Nephron (organoid): ENCODE data around the gene TCOF1.

Experiments
- H3K27ac Mint-ChIP-seq, 3 experiments: 2 replicates each; pipeline ENCODE4 v1.8.0; 2020; ENCODE audit warnings: mixed read lengths in 3 of 3, mild to moderate bottlenecking in 2 of 3, moderate library complexity in 1 of 3
- H3K27me3 Mint-ChIP-seq: 2 replicates; pipeline ENCODE4 v1.8.0; 2021; ENCODE audit warnings: low read depth, mild to moderate bottlenecking, moderate library complexity, mixed read lengths
- H3K36me3 Mint-ChIP-seq: 2 replicates; pipeline ENCODE4 v1.8.0; 2020; ENCODE audit warnings: low read depth, mixed read lengths
- H3K4me1 Mint-ChIP-seq: 2 replicates; pipeline ENCODE4 v1.8.0; 2020; ENCODE audit warnings: mixed read lengths
- H3K4me3 Mint-ChIP-seq, 3 experiments: 2 replicates each; pipeline ENCODE4 v1.8.0; 2020; ENCODE audit warnings: mild to moderate bottlenecking in 3 of 3, mixed read lengths in 3 of 3, moderate library complexity in 2 of 3
- H3K9me3 Mint-ChIP-seq: 2 replicates; pipeline ENCODE4 v1.8.0; 2020; ENCODE audit warnings: mixed read lengths
- TF ChIP-seq, protein P1 (sequence below), 3 experiments: fragments of 200-600 bp; sonication (generic); IDR thresholded peaks; one replicate each; pipeline ENCODE4 v1.5.0; 2021; ENCODE audit warnings: antibody characterized with exemption in 3 of 3; ENCODE audit not compliant: unreplicated experiment in 3 of 3

Gene TCOF1

DNA sequence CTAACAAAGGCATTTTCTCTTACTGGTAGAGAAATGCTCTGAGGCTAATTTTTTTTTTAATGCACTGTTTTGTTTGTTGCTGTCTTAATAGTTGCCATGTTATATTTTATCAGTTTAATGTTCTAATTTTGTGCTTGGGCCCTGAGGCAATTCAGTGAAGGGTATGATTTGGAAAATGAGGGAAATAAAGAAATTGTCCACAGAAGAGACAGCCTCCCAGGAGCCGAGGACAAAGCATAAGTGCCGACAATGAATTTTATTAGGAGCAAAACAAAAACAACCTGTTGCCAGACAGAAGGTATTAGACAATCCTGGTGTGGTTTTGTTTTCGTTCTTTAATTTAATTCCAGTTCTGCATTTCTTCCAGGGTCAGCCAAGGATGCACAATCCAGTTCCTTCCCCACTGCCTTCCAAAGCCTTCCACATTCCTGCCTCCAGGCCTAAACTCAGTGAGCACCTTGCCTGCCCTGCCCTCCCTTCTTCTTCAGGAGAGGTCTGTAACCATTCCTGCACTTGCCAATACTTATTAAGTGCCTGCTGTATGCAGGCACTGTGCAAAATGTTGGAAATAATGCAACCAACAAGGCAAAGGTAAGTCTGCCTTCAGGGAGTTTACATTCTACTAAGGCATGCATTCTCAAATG, 4.3 kb upstream of the TCOF1 start:
- TF ChIP-seq, protein P1, sequence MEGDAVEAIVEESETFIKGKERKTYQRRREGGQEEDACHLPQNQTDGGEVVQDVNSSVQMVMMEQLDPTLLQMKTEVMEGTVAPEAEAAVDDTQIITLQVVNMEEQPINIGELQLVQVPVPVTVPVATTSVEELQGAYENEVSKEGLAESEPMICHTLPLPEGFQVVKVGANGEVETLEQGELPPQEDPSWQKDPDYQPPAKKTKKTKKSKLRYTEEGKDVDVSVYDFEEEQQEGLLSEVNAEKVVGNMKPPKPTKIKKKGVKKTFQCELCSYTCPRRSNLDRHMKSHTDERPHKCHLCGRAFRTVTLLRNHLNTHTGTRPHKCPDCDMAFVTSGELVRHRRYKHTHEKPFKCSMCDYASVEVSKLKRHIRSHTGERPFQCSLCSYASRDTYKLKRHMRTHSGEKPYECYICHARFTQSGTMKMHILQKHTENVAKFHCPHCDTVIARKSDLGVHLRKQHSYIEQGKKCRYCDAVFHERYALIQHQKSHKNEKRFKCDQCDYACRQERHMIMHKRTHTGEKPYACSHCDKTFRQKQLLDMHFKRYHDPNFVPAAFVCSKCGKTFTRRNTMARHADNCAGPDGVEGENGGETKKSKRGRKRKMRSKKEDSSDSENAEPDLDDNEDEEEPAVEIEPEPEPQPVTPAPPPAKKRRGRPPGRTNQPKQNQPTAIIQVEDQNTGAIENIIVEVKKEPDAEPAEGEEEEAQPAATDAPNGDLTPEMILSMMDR (IDR thresholded peaks at IDR 0.05; ENCODE audit: unreplicated experiment in 3 of 3) = peak in 1 of 3 experiments; percentile 10
- H3K9me3 Mint-ChIP-seq = no peaks in the 10 kb centered on the region
- peaks cover 7% of the 10 kb centered on the region for H3K27me3 Mint-ChIP-seq
- no peak overlapping the region for H3K4me3 Mint-ChIP-seq
- peak overlapping the region in 1 of 3 experiments; percentile 24 for H3K27ac Mint-ChIP-seq
- H3K36me3 Mint-ChIP-seq = no peaks in the 10 kb centered on the region
- H3K4me1 Mint-ChIP-seq = peaks cover 11% of the 10 kb centered on the region

DNA sequence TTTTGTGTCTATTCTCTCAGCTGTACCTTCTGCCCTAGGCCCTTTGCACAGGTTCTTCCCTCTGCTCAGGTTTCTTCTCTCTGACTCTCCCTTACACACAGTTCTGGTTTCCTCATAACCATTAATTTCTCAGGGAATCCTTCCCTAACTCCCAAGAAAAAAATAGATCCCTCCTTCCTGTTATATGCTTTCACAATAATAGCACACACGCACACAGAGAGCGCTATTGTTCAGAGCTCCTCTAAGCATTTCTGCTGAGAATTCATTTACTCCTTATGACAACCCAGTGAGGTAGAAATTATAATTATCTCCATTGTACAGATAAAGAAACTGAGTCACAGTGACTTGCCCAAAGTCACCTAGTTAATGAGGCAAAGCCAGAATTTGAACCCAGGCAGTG, 1.7 kb upstream of the TCOF1 start:
- TF ChIP-seq, protein P1 (IDR thresholded peaks at IDR 0.05; ENCODE audit: unreplicated experiment in 3 of 3) = no peak
- Mint-ChIP-seq H3K27ac (no peak overlapping the region), H3K4me1 (peaks cover 7% of the 10 kb centered on the region), H3K36me3 (peaks cover 10% of the 10 kb centered on the region), H3K4me3 (no peak overlapping the region), H3K27me3 (peaks cover 7% of the 10 kb centered on the region), H3K9me3 (no peaks in the 10 kb centered on the region)

DNA sequence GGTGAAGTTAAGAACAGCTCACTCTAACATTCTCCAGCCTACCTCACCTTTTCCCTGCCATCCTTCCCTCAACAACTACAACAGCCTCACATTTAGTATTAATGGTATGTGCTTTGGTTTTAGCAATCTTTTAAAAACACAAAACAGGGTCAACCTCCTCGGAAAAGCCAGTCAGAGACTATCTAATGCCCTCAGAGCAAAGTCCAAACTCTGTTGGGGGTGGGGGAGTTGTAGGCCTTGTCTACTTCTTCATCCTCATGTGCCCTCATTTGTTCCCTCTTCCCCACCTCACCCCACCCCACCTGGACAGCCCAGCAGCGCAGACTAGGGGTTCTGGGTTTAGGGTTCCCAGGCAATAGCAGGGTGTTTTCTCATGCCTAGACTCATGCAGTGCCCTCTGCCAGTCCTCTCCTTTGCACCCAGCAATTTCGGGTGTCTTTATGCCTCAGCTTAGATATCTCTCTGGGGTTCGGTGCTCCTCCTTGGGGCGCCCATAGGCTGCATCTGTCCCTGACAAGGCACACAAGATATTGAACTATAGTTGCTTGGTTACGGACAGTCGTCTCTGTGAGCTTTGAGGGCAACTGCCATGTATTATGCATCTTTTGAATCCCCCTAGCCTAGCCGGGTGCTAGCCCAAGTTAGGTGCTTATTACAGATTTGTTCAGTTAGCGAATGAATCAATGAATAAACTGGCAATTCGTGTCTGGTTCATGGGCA, 762 bp upstream of the TCOF1 start:
- Mint-ChIP-seq H3K4me3 (peak overlapping the region; percentile 86 to 87 (median 86)), H3K36me3 (peaks cover 15% of the 10 kb centered on the region), H3K4me1 (peaks cover 5% of the 10 kb centered on the region), H3K27ac (peak overlapping the region; percentile 31 to 66 (median 31)), H3K9me3 (no peaks in the 10 kb centered on the region), H3K27me3 (peaks cover 7% of the 10 kb centered on the region)
- TF ChIP-seq, protein P1 (IDR thresholded peaks at IDR 0.05; ENCODE audit: unreplicated experiment in 3 of 3) = no peak

DNA sequence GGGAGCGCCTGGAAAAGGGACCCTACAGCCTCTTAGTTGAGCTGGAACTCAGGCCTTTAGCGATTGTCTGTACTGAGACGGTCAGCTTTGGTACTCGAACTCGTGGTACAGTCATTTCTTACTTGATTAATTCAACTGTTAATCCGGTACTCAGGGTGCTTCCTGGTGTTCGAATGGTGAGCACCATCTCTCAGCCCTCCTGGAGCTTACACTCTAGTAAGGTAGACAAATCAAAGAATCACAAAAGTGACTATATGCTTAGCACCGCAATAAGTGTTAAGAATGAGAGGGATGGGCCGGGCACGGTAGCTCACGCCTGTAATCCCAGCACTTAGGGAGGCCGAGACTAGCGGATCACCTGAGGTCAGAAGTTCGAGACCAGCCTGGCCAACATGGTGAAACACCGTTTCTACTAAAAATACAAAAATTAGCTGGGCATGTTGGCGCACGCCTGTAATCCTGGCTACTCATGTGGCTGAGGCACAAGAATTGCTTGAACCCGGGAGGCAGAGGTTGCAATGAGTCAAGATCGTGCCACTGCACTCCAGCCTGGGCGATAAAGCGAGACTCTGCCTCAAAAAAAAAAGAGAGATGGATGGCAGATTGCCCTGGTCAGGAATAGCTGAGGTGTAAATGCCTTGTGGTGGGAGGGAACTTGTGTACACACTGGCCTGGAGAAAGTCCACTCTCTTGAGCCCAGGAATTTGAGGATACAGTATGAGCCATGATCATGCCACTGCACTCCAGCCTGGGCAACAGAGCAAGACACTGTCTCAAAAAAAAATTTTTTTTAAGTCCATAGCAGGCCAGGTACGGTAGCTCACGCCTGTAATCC, 981 bp downstream of the TCOF1 start:
- Mint-ChIP-seq H3K4me3 (peak overlapping the region; percentile 86 to 87 (median 86)), H3K27ac (no peak overlapping the region), H3K4me1 (peaks cover 5% of the 10 kb centered on the region), H3K36me3 (peaks cover 29% of the 10 kb centered on the region), H3K9me3 (no peaks in the 10 kb centered on the region), H3K27me3 (peaks cover 7% of the 10 kb centered on the region)
- TF ChIP-seq, protein P1 (IDR thresholded peaks at IDR 0.05; ENCODE audit: unreplicated experiment in 3 of 3) = no peak

DNA sequence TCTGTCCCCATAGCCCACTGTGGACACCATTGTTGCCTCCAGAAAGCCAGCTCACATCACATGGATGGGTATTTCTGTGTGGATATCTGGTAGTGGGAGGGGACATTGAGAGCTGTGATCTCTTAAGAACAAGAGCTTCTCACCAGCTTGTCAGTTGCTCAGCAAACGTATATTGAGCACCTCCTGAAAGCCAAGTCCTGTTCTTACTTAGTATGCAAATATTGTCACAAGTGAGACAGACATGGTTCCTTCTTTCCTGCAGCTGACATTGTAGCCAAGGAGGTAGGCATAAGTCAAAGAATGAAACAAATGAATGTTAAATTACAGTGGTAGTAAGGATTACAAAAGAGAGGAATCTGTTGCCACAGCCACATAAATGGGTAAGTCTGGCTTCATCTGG, 3.8 kb downstream of the TCOF1 start:
- Mint-ChIP-seq H3K4me3 (peak overlapping the region in 2 of 3 experiments; percentile 35), H3K9me3 (no peaks in the 10 kb centered on the region), H3K36me3 (peaks cover 43% of the 10 kb centered on the region), H3K27ac (no peak overlapping the region), H3K4me1 (peaks cover 5% of the 10 kb centered on the region), H3K27me3 (no peaks in the 10 kb centered on the region)
- TF ChIP-seq, protein P1 (IDR thresholded peaks at IDR 0.05; ENCODE audit: unreplicated experiment in 3 of 3) = no peak
